ENCODE data around the gene POLRMT.
"Not testable (repeated sequence)": the region's sequence is repeated elsewhere in the genome, so short reads cannot be mapped to it uniquely, and the experiment has no call there.

The POLRMT gene

DNA sequence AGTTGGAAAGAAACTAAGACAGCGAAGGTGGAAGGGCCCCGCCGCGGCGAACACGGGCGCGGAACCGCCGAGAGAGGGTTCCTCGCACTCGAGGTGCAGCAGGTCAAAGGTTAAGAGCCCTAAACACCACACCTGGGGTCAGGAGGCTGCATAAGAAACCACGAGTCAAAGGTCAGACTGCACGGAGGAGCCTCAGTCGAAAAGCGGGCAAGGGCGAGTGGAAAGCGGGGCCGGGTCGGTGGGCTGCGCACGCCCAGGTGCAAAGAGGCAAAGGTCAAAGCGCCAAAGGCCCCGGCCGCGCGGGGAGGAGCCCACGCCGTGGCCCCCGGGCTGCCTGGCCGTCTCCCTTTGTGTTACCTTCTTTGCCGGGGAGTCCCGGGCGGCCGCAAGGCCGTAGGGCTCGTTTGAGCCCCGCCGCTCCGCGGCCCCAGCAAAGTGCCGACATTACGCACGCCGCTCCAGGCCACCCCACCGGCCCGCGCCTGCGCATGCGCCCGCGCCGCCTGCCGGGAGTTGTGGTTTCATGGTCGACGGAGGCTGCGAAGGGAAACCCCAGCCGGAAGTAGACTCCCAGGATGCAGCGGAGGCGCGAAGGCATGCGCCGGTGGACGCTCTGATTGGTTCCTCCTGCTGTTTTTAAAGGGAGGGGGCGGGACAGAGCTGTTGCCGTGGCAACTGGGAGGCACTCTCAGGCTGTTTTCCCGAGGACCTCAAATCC is at the start of gene POLRMT:
TSS of gene POLRMT (minus strand) at position 470 of the 718 bp plus-strand sequence. CDS start at position 445, 25 bp downstream.
- DNase-seq: peak; percentile 97

DNA sequence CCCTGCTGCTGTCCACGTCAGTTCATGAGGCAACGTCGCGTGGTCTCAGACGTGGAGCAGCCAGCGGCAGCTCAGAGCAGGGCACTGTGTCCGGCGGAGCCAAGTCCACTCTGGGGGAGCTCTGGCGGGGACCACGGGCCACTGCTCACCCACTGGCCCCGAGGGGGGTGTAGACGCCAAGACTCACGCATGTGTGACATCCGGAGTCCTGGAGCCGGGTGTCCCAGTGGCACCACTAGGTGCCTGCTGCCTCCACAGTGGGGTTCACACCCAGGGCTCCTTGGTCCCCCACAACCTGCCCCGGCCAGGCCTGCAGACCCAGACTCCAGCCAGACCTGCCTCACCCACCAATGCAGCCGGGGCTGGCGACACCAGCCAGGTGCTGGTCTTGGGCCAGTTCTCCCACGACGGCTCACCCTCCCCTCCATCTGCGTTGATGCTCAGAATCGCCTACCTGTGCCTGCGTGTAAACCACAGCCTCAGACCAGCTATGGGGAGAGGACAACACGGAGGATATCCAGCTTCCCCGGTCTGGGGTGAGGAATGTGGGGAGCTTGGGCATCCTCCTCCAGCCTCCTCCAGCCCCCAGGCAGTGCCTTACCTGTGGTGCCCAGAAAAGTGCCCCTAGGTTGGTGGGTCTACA is 49.5 kb upstream of the POLRMT start:
- DNase-seq: no peak

DNA sequence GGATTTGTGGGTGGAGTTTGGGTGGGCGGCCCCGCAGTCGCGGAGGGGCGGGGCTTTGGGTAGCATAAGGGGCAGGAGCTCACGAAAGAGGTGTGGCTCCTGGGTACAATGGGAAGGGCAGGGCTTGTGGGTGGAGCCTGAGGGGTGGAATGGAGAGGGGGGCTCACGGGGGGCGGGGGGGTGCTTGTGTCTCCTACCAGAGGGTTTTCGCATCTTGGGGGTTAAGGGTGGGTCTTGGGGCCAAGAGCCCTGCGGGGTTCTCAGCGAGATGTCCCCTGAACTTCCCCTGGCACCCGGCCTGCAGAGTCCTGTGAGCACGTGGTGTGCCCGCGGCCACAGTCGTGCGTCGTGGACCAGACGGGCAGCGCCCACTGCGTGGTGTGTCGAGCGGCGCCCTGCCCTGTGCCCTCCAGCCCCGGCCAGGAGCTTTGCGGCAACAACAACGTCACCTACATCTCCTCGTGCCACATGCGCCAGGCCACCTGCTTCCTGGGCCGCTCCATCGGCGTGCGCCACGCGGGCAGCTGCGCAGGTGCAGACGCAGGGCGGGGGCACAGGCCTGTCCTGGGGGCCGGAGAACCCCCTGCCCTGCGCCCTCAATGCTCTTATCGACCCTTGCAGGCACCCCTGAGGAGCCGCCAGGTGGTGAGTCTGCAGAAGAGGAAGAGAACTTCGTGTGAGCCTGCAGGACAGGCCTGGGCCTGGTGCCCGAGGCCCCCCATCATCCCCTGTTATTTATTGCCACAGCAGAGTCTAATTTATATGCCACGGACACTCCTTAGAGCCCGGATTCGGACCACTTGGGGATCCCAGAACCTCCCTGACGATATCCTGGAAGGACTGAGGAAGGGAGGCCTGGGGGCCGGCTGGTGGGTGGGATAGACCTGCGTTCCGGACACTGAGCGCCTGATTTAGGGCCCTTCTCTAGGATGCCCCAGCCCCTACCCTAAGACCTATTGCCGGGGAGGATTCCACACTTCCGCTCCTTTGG is 48.0 kb upstream of the POLRMT start:
- DNase-seq: peak; percentile 98

DNA sequence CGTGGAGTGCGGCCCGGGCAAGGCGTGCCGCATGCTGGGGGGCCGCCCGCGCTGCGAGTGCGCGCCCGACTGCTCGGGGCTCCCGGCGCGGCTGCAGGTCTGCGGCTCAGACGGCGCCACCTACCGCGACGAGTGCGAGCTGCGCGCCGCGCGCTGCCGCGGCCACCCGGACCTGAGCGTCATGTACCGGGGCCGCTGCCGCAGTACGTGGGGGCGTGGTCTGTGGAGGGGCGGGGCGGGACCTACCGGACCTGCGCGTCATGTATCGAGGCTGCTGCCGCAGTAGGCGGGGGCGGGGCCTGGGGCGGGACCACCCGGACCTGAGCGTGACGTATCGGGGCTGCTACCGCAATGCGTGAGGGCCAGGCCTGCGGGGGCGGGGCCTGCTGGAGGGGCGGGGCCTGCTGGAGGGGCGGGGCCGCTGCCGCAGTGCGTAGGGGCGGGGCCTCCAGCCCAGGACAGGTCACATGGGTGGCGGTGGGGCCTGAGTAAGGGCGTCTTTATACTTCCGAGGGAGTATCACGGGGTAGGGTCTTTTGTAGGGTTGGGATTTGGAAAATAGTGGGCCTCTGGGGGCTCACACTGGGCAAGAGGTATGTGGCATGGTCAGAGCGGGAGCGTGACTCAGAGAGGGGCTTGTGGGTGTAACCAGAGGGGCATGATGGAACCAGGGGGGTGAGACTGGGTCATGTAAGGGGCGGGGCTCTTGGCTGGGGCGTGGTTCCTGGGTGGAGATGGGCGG is 47.1 kb upstream of the POLRMT start:
- peak; percentile 100 for DNase-seq

DNA sequence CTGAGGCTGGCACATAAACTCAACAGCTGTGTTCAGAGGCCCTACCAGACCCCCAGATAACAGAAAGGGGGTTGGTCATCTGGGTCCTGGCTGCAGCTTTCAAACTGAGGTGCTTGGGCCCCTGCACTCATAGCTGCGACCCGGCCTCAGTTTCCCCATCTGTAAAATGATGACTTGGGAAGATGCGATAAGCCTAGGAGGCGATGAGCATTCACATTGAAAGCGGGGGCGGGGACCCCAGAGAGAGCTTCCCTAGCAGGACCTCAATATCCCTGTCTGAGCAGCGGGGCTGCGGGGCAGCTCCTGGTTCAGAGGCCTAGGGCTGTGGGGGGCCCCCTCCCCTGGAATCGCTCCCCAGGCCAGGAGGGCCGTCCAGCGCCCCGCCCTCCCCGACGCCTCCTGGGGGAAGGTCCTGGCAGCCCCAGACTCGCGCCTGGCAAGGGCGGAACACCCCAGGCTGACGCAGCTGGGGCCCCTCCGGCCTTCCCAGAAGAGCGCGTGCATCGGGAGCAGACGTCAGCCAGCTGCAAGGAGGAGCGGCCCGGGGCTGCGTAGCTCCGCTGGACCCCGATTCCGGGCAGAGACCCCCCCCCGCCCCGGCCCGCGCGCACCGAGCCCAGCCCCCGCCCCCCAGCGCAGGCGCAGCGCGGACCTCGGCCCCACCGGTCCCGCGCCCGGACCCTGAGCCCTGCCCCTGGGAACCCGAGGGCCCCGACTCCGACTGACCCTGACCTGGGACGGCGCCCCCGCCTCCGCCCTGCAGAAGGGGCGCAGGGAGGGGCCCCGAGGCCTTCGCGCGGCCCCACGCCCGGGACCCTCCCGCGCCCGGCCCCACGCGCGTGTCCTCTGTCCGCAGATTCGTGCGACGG is 46.3 kb upstream of the POLRMT start:
- DNase-seq: peak; percentile 52

DNA sequence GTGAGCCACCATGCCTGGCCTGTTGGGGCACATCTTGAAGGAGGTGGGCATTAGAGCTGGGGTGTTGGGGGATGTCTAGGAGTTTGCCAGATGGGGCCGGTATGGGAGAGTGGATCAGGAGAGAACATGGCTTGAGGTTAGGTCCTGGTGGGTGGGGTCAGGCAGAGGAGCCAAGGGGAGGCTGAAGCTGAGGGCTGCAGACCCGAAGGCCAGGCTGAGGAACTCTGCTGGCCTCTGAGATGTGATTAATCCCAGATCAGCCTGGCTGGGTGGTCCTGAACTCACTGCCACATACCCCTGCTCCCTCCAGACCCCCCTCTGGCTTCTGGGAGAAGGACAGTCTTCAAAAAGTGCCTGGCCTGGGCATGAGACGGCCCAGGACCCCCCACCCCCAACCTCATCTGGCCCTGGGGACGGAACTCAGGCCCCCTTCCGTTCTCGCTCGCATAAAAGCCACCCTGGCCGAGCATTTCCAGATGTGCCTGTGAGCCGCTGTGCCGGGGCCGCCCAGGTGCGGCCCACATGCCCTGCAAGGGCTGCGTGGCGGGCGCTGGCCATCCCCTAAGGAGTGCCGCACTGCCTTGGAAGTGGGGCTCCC is 45.6 kb upstream of the POLRMT start:
- DNase-seq: no peak

DNA sequence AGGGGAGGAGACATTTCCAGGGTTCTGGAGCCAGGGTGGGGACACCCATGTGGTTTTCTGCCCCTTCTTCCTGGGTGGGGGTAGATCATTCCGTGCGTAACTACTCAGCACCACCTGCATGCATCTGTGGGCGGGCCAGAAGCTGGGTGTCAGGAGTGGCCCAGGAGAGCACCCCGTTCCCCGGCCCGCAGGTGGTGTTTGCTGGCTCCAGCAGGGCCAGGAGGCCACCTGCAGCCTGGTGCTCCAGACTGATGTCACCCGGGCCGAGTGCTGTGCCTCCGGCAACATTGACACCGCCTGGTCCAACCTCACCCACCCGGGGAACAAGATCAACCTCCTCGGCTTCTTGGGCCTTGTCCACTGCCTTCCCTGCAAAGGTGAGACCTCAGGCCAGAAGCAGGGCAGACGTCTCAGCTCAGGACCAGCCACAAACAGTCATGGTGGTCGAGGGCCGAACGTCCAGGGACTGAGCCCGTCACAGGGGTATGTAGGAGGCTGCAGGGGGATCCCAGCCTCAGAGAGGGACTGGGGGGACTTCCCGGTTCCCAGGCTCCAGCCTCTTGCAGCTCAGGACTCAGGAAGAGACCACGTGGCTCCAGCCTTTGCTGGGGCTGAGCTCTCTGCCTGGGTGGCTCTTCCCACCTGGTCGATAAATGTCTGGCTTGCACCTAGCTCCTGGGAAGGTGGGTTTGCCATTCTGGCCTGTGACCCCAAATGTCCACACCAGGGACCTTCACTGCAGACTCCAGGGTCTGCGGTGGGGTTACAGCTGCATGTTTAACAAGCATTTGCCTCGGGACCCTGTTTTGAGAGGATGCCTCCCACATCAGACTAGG is 44.5 kb upstream of the POLRMT start:
- no peak for DNase-seq

DNA sequence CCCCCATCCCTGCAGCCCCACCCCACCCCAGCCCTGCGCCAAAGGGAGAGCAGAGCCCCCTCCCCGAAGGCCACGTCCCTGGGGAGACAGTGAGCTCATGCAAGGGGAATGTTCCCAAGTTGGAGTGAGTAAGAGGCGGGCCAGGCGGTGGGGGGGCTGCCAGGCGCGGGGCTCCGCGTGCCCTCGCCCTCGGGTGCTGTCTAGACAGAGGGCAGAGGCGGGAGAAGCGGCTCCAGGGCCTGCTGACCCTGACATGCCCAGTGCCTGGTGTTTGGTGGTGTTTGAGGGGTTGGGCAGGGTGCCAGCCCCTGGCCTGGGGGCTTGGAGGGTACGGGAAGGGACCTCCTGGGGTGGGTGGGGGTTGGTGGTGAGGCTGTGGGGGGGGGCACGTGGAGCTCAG is 43.9 kb upstream of the POLRMT start:
- no peak for DNase-seq

DNA sequence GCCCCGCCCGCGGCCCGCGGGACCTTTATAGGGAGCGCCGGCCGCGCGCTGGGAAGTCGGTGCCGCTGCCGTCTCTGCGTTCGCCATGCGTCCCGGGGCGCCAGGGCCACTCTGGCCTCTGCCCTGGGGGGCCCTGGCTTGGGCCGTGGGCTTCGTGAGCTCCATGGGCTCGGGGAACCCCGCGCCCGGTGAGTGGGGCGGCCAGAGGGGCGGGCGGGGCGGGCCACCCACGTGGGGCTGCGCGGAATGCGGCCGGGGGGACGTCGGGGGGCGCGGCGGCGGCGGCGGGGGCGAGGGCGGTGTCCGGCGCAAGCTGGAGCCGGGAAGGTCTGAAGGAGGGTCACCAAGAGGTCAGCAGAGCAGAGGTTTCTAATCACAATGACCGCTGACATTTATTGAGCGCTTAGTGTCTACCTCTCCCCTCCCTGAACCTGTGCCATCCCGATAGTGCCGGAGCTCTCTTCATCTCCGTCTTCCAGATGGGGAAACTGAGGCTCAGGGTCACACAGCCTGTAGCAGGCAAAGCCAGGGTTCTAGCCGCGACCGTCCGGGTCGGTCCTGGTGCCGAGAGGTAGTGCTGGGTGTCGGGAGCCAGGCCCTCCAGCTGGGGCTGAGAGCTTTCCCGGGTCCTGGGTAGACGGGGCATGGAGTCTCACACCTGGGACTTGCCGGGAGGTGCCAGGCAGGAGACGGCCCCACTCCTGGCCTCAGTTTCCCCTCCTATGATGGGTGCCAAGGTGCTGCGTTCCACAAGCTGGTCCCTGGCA is 43.2 kb upstream of the POLRMT start, which contains the start of gene FSTL3:
TSS of gene FSTL3 (plus strand) at position 54 of the 767 bp plus-strand sequence. CDS start at position 86, 32 bp downstream.
- DNase-seq: no peak

DNA sequence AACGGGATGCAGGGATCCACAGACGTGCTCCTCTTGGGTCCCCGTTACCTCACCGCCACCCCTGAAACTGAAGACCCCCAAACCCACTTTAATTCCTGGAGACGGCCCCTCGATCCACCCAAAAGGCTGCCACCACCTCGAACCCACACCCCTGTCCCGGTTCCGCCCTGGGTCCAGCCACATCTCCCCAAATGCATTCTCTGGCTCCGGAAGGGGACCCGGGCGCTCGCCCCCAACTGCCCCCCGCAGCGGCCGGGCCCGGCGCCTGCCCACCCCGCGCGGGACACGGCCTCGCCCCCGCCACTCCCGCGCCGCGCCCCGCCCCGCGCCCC is 42.6 kb upstream of the POLRMT start:
- no peak for DNase-seq

DNA sequence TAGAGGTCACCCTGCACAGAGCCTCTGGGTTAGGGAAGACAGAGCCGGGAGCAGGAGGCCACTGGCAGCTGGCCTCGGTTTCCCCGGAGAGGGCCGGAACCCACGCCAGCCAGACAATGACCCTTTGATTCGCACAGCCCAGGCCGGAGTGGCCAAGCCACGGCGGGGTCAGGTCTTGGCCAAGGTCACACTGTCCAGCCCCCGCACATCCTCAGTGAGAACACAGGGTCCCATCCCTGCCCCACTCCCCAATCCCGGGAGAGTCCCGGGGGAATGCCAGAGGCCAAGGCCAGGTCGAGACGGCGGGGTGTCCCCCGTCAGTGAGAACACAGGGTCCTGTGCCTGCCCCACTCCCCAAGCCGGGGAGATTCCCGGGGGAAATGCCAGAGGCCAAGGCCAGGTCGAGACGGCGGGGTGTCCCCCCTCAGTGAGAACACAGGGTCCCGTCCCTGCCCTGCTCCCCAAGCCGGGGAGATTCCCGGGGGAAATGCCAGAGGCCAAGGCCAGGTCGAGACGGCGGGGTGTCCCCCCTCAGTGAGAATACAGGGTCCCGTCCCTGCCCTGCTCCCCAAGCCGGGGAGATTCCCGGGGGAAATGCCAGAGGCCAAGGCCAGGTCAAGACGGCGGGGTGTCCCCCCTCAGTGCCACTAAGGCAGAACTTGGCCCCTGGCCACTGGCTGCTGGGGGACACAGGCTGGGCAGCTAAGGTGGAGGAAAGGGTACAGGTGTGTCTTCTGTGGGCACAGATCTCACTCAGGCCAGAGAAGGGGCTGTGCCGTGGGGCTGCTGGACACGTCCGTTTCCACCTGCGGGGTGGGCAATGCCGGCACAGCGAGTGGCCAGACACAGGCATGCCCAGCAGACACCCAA is 41.2 kb upstream of the POLRMT start:
- DNase-seq: no peak

DNA sequence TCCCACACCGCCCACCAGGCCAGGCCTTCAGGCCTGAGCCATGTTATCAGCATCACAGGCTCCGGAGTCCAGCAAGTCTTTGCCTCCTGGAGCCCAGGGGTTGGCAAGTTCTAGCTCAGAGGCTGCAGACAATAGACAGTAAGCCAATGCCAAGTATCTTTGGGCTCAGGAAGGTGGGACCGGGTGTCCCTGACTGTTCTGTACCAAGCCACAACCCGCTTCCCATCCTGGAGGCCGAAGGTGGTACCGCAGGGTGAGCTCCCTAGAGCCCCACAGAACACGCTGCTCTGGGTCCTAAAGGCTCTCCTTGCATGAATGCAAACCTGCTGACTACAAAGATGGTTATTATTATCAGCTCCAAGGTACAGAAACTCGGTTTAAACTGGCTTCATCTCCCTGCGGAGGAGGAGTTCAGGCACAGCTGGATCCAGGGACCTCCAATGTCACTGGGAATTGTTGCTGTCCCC is 37.3 kb upstream of the POLRMT start:
- peak; percentile 49 for DNase-seq

DNA sequence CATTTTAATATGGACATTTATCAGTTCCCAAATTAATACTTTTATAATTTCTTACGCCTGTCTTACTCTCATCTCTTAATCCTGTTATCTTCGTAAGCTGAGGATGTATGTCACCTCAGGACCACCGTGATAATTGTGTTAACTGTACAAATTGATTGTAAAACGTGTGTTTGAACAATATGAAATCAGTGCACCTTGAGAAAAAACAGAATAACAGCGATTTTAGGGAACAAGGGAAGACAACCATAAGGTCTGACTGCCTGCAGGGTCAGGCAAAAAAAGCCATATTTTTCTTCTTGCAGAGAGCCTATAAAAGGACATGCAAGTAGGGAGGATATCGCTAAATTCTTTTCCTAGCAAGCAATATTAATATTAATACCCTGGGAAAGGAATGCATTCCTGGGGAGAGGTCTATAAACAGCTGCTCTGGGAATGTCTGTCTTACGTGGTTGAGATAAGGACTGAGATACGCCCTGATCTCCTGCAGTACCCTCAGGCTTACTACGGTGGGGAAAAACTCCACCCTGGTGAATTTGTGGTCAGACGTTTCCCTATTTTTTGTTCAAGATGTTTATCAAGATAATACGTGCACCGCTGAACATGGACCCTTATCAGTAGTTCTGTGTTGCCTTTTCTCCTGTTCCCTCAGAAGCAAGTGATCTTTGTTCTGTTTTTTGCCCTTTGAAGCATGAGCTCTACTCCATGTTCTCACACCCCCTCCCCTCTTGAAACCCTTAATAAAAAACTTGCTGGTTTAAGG is 35.5 kb upstream of the POLRMT start:
- DNase-seq: not testable (repeated sequence)

DNA sequence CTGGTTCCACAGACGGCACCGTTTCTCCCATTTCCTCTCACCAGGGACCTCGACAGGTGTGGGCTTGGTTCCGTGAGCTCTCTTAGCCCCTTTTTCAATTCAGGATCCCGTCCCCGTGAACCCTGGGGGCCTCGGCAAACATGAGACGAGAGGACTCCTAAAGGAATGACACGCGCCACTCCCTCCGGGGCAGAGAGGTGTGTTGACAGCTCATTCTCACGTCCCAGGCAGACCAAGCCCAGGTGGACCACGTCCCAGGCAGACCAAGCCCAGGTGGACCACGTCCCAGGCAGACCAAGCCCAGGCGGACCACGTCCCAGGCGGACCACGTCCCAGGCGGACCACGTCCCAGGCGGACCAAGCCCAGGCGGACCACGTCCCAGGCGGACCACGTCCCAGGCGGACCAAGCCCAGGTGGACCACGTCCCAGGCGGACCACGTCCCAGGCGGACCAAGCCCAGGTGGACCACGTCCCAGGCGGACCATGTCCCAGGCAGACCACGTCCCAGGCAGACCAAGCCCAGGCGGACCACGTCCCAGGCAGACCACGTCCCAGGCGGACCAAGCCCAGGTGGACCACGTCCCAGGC is 33.7 kb upstream of the POLRMT start:
- not testable (repeated sequence) for DNase-seq

DNA sequence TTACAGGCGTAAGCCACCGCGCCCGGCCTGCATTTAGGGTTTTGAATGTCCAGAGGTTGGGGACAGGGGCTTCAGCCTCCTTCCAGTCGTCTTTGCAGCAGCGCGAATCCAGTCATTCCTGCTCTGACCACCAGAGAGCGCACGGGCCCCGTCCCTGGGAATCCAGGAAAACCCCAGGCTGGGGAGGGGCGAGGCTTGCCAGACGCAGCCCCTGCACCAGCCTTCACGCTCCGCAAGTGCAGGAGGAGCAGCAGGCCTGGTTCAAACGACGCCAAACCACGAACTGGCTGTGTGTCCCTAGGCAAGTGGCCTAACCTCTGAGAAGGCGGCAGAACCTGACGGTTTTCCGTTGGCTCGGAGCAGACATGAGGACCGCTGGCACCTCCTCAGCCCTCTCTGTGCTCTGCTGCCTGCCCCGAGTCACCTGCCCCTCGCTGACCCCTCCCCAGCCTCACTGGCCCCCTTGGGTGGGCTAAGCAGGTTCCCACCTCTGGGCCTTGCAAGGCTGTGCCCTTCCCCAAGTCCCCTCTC is 31.6 kb upstream of the POLRMT start:
- peak; percentile 90 for DNase-seq

DNA sequence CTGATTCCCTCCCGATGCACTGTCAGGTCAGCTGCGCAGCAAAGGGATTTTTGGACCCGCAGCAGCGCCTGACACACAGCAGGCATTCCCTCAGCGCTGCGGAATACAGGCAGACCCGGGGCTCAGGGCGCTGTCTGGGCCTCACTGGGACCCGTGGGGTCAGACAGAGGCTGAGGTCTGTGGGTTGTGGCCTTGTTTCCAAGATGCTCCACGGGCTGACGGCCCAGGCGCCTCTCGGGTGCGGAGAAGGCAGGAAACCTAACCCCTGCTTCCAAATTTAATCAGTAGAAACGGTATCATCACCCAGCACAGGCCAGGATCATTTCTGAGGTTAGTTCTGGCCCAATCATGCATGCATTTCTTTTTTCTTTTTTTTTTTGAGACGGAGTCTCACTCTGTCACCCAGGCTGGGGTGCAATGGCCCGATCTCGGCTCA is 30.4 kb upstream of the POLRMT start:
- peak; percentile 22 for DNase-seq

Measured in activated CD4-positive, alpha-beta T cell treated with anti-CD3 and anti-CD28 coated beads for 48 hours (primary cell).